NCI-H1417 treated with DMSO at 0.1 percent for 48 hours (cell line): Measurements from ENCODE around the gene TSPAN5.
A peak's percentile ranks its signal among the peaks of the same experiment; 100 is the strongest.
"Not testable (repeated sequence)": the region's sequence is repeated elsewhere in the genome, so short reads cannot be mapped to it uniquely, and the experiment has no call there.

Source experiments
- DNase-seq: peaks from one replicate; lab custom pipeline; 2025; lab: John Stamatoyannopoulos, UW

TSPAN5 gene

GRCh38 chr4:98461121-98461865, 197.1 kb downstream of the TSPAN5 start:
- not testable (repeated sequence) for DNase-seq

GRCh38 chr4:98457422-98457821, 201.0 kb downstream of the TSPAN5 start:
- not testable (repeated sequence) for DNase-seq

GRCh38 chr4:98452091-98452490, 206.3 kb downstream of the TSPAN5 start:
- DNase-seq = no peak

- no peak for DNase-seq
Observed at GRCh38 chr4:98448908-98449307, 209.5 kb downstream of the TSPAN5 start.

- DNase-seq = no peak
Observed at GRCh38 chr4:98447648-98448047, 210.8 kb downstream of the TSPAN5 start.

- DNase-seq = no peak
Observed at GRCh38 chr4:98446499-98447375, 211.7 kb downstream of the TSPAN5 start.

- DNase-seq = no peak
Observed at GRCh38 chr4:98444371-98444770, 214.0 kb downstream of the TSPAN5 start.

GRCh38 chr4:98434816-98435215, 223.6 kb downstream of the TSPAN5 start:
- DNase-seq = no peak

- peak; percentile 11 for DNase-seq
Observed at GRCh38 chr4:98433691-98434090, 224.7 kb downstream of the TSPAN5 start.

- no peak for DNase-seq
Observed at GRCh38 chr4:98430708-98431403, 227.6 kb downstream of the TSPAN5 start.

- DNase-seq = no peak
Observed at GRCh38 chr4:98423009-98423408, 235.4 kb downstream of the TSPAN5 start.

- DNase-seq = no peak
Observed at GRCh38 chr4:98421111-98421510, 237.3 kb downstream of the TSPAN5 start.
